OCI-LY1 (cell line): ENCODE results near the gene GTF2E1.
"Not testable (repeated sequence)": the region's sequence is repeated elsewhere in the genome, so short reads cannot be mapped to it uniquely, and the experiment has no call there.

Source experiments
- EZH2 ChIP-seq: fragments of 200-600 bp; sonication (generic), shearing (Covaris generic); IDR thresholded peaks from 2 replicates; pipeline ENCODE4 v1.8.0; 2017; ENCODE audit warnings: borderline replicate concordance, mixed run types, mild to moderate bottlenecking, antibody characterized with exemption, low read length, moderate library complexity, mixed read lengths
- TF ChIP-seq, protein P1 (sequence below): fragments of 200-600 bp; sonication (generic), shearing (Covaris generic); IDR thresholded peaks from 2 replicates; pipeline ENCODE4 v1.5.1; 2017; ENCODE audit warnings: mild to moderate bottlenecking, antibody characterized with exemption, low read length, moderate library complexity, mixed read lengths

- TF ChIP-seq, protein P1, sequence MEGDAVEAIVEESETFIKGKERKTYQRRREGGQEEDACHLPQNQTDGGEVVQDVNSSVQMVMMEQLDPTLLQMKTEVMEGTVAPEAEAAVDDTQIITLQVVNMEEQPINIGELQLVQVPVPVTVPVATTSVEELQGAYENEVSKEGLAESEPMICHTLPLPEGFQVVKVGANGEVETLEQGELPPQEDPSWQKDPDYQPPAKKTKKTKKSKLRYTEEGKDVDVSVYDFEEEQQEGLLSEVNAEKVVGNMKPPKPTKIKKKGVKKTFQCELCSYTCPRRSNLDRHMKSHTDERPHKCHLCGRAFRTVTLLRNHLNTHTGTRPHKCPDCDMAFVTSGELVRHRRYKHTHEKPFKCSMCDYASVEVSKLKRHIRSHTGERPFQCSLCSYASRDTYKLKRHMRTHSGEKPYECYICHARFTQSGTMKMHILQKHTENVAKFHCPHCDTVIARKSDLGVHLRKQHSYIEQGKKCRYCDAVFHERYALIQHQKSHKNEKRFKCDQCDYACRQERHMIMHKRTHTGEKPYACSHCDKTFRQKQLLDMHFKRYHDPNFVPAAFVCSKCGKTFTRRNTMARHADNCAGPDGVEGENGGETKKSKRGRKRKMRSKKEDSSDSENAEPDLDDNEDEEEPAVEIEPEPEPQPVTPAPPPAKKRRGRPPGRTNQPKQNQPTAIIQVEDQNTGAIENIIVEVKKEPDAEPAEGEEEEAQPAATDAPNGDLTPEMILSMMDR, result not testable (repeated sequence)
- TF ChIP-seq EZH2, result not testable (repeated sequence)
Measured at GRCh38 chr3:120758551-120758950, 16.0 kb downstream of the GTF2E1 start.
